GM12878 (cell line): ENCODE results near the gene P3H3. TPM values are rescaled to one million over a fixed set of nuclear protein-coding genes. Genes with fewer than 3 reads are reported as not detected.

Source experiments
- ATAC-seq: fragments of 200-7000 bp; cut with Tn5 transposase; 3 replicates; pipeline ENCODE4 v1.9.1; 2020; ENCODE audit warnings: mild to moderate bottlenecking, moderate library complexity
- BruUV-seq: library from RNA; stranded (reverse); fragments of 400-500 nt; replicated peaks from 2 replicates; lab custom pipeline; 2021; lab: Mats Ljungman, UMichigan
- CTCF ChIA-PET: fragments of 300-600 bp; sonication (Branson Sonifier 250); formaldehyde crosslinking; extraction: SDS; loops from one replicate; lab custom pipeline; 2021; ENCODE audit warnings: inconsistent platforms; lab: Yijun Ruan, JAX
- POLR2A ChIA-PET: fragments of 350-600 bp; formaldehyde crosslinking; extraction: SDS; loops from one replicate; lab custom pipeline; 2021; ENCODE audit warnings: inconsistent platforms; lab: Charles Lee
- RAD21 ChIA-PET: fragments of 300-600 bp; sonication (Branson Sonifier 250); formaldehyde crosslinking; loops from one replicate; lab custom pipeline; 2023; ENCODE audit warnings: antibody characterized with exemption; ENCODE audit not compliant: unreplicated experiment; lab: Charles Lee
- SMC1A ChIA-PET: fragments of 300-600 bp; sonication (Branson Sonifier 250); formaldehyde crosslinking; loops from one replicate; lab custom pipeline; 2023; ENCODE audit not compliant: unreplicated experiment, uncharacterized antibody; lab: Charles Lee
- DNase-seq: peaks from one replicate; pipeline ENCODE4 v3.0.0-alpha.2; 2011; ENCODE audit warnings: low read depth, low spot score
- FAIRE-seq: peaks from 3 replicates; lab custom pipeline; 2011; peaks lifted over from hg19 to GRCh38; lab: Jason Lieb, UNC
- H2AFZ ChIP-seq: 2 replicates; pipeline ENCODE4 v1.6.0; 2011; ENCODE audit warnings: low read depth, low read length, control low read depth; ENCODE audit not compliant: control insufficient read depth
- H3K27ac ChIP-seq: 2 replicates; pipeline ENCODE4 v1.5.1; 2011; ENCODE audit warnings: control low read depth; ENCODE audit not compliant: control insufficient read depth, insufficient read depth
- H3K27me3 ChIP-seq, 2 experiments: replicated peaks in 1 of 2; 2 replicates each; pipeline versions ENCODE4 v1.6.0 to v1.6.1; 2011; ENCODE audit warnings: low read length in 1 of 2; ENCODE audit not compliant: control insufficient read depth in 2 of 2, insufficient read depth in 2 of 2
- H3K36me3 ChIP-seq, 2 experiments: 2 replicates each; pipeline ENCODE4 v1.5.1; 2011; ENCODE audit warnings: low read length in 1 of 2; ENCODE audit not compliant: control insufficient read depth in 2 of 2, insufficient read depth in 2 of 2
- H3K4me1 ChIP-seq: 2 replicates; pipeline ENCODE4 v1.6.1; 2011; ENCODE audit warnings: mild to moderate bottlenecking, low read length, moderate library complexity, mixed read lengths; ENCODE audit not compliant: control insufficient read depth, insufficient read depth
- H3K4me2 ChIP-seq: 2 replicates; pipeline ENCODE4 v1.6.0; 2011; ENCODE audit warnings: control low read depth; ENCODE audit not compliant: control insufficient read depth, insufficient read depth
- H3K4me3 ChIP-seq: fragments of 200-600 bp; sonication (generic); 2 replicates; pipeline ENCODE4 v1.5.1; 2016
- H3K79me2 ChIP-seq: 2 replicates; pipeline ENCODE4 v1.6.0; 2011; ENCODE audit warnings: low read length; ENCODE audit not compliant: control insufficient read depth, insufficient read depth
- H3K9ac ChIP-seq: 2 replicates; pipeline ENCODE4 v1.8.0; 2011; ENCODE audit warnings: low read length, control low read depth, mixed read lengths; ENCODE audit not compliant: control insufficient read depth, insufficient read depth
- H3K9me3 ChIP-seq: replicated peaks from 3 replicates; pipeline ENCODE4 v1.5.1; 2011; ENCODE audit warnings: mild to moderate bottlenecking, low read length; ENCODE audit not compliant: control insufficient read depth, insufficient read depth
- H4K20me1 ChIP-seq: 2 replicates; pipeline ENCODE4 v1.6.0; 2011; ENCODE audit not compliant: control insufficient read depth, insufficient read depth
- CEBPB ChIP-seq, 2 experiments: fragments of 150-350 bp in 1 of 2; IDR thresholded peaks; 2 replicates each; pipeline ENCODE4 v1.6.1; 2012 to 2014; ENCODE audit warnings: low read depth in 2 of 2, low read length in 2 of 2, borderline replicate concordance in 1 of 2, inconsistent platforms in 1 of 2
- DPF2 ChIP-seq: fragments of 450-650 bp; IDR thresholded peaks from 2 replicates; pipeline ENCODE4 v1.6.1; 2017; ENCODE audit warnings: mild to moderate bottlenecking
- FOXK2 ChIP-seq: fragments of 450-650 bp; IDR thresholded peaks from 2 replicates; pipeline ENCODE4 v1.6.1; 2017; ENCODE audit warnings: mild to moderate bottlenecking, moderate library complexity
- HDAC2 ChIP-seq: fragments of 200-600 bp; sonication (generic); IDR thresholded peaks from 2 replicates; pipeline ENCODE4 v1.6.1; 2017
- IRF5 ChIP-seq: fragments of 450-650 bp; IDR thresholded peaks from 2 replicates; pipeline ENCODE4 v1.6.1; 2017; ENCODE audit warnings: borderline replicate concordance
- JUNB ChIP-seq: IDR thresholded peaks from 2 replicates; pipeline ENCODE4 v1.6.1; 2016; ENCODE audit warnings: antibody characterized with exemption, mild to moderate bottlenecking
- MAX ChIP-seq: IDR thresholded peaks from 2 replicates; pipeline ENCODE4 v1.6.1; 2012; ENCODE audit warnings: low read depth, low read length, improper control_type of control experiment
- MEF2A ChIP-seq: IDR thresholded peaks from 2 replicates; pipeline ENCODE4 v1.6.1; 2011; ENCODE audit warnings: low read depth, mild to moderate bottlenecking, low read length, moderate library complexity; ENCODE audit not compliant: insufficient read depth
- MLLT1 ChIP-seq: fragments of 450-650 bp; IDR thresholded peaks from 2 replicates; pipeline ENCODE4 v1.6.1; 2016; ENCODE audit warnings: mild to moderate bottlenecking
- MYC ChIP-seq: IDR thresholded peaks from 2 replicates; pipeline ENCODE4 v1.6.1; 2011; ENCODE audit warnings: mild to moderate bottlenecking, low read length, moderate library complexity, inconsistent platforms; ENCODE audit not compliant: insufficient read depth, insufficient replicate concordance, insufficient read length, severe bottlenecking
- NFYB ChIP-seq: IDR thresholded peaks from 2 replicates; pipeline ENCODE4 v1.6.1; 2011; ENCODE audit warnings: low read depth, mild to moderate bottlenecking, low read length, improper control_type of control experiment, moderate library complexity; ENCODE audit not compliant: insufficient read depth
- POLR2AphosphoS2 ChIP-seq: IDR thresholded peaks from 2 replicates; pipeline ENCODE4 v1.6.1; 2011; ENCODE audit warnings: low read depth, mild to moderate bottlenecking, low read length, improper control_type of control experiment, moderate library complexity
- RBBP5 ChIP-seq: fragments of 200-600 bp; sonication (generic); conservative IDR thresholded peaks from 2 replicates; pipeline ENCODE4 v1.6.1; 2016
- SMARCA5 ChIP-seq: fragments of 450-650 bp; IDR thresholded peaks from 2 replicates; pipeline ENCODE4 v1.6.1; 2017; ENCODE audit warnings: mild to moderate bottlenecking
- SMC3 ChIP-seq: IDR thresholded peaks from 2 replicates; pipeline ENCODE4 v1.6.1; 2011; ENCODE audit warnings: low read length, improper control_type of control experiment, borderline replicate concordance
- SRF ChIP-seq, 2 experiments: IDR thresholded peaks; 2 replicates each; pipeline ENCODE4 v1.6.1; 2011; ENCODE audit warnings: low read depth in 2 of 2, low read length in 2 of 2, mild to moderate bottlenecking in 1 of 2, moderate library complexity in 1 of 2
- YY1 ChIP-seq: IDR thresholded peaks from 2 replicates; pipeline ENCODE4 v1.6.1; 2011; ENCODE audit warnings: low read depth, mild to moderate bottlenecking, low read length
- ZNF207 ChIP-seq: fragments of 450-650 bp; IDR thresholded peaks from 2 replicates; pipeline ENCODE4 v1.6.1; 2014; ENCODE audit warnings: antibody characterized with exemption, mild to moderate bottlenecking, borderline replicate concordance
- ZNF217 ChIP-seq: fragments of 450-650 bp; IDR thresholded peaks from 2 replicates; pipeline ENCODE4 v1.6.1; 2017; ENCODE audit warnings: antibody characterized with exemption, mild to moderate bottlenecking
- ZNF384 ChIP-seq: IDR thresholded peaks from 2 replicates; pipeline ENCODE4 v1.6.1; 2012; ENCODE audit warnings: low read depth, mild to moderate bottlenecking, low read length, improper control_type of control experiment, borderline replicate concordance
- WGBS: methylation state at CpG from one replicate; pipeline ENCODE4 v1.1.6; 2016; ENCODE audit warnings: low lambda C conversion rate; ENCODE audit not compliant: insufficient replicate concordance, insufficient coverage; ENCODE audit errors: missing lambda C conversion rate; 5-methylcytosine and 5-hydroxymethylcytosine counted together
- in situ Hi-C: fragments of 300-500 bp; cut with MboI; formaldehyde crosslinking; loops from 9 replicates; pipeline ENCODE4 v1.14.3; 2018; ENCODE audit warnings: mixed read lengths
- intact Hi-C: fragments of 100-400 bp; cut with micrococcal nuclease; formaldehyde crosslinking; loops from one replicate; pipeline ENCODE4 v1.14.2; 2022; ENCODE audit not compliant: unreplicated experiment
- polyA plus RNA-seq, 11 experiments: library from polyadenylated mRNA; depleted of rRNA in 4 of 11; unstranded in 6 of 11; stranded (reverse) in 5 of 11; fragments of >200 nt; fragmentation: Nextera tagmentation in 4 of 11; fragmentation: Illumina TruSeq in 1 of 11; extraction: Ambion mirVana in 4 of 11; extraction: Trizol in 1 of 11; gene quantifications; 1 replicate in 1 of 11; 2 replicates in 10 of 11; pipeline versions ENCODE4 v1.2.1 to v1.2.3, GENCODE V29; 2011 to 2016; ENCODE audit warnings: inconsistent platforms in 2 of 11, missing spikeins in 2 of 11, low read depth in 1 of 11
- total RNA-seq, 4 experiments: library from RNA; depleted of rRNA in 3 of 4; stranded (reverse); fragments of >200 nt in 3 of 4; fragmentation: Illumina TruSeq in 1 of 4; extraction: Trizol in 1 of 4; gene quantifications; 2 replicates each; pipeline versions ENCODE4 v1.2.1 to v1.2.3, GENCODE V29; 2013 to 2021

P3H3 gene
- total and polyA plus RNA-seq, 10 of the 15 experiments (the other 5 are each of a cell fraction or from before 2014, with no cell fraction given): 0.03 to 0.21 (median 0.05) TPM; not detected in 7

GRCh38 chr12:6818222-6818621, 10.0 kb upstream of the P3H3 start:
- no peak overlapping the region for H3K27ac ChIP-seq
- H3K36me3 ChIP-seq: no peaks in the 10 kb centered on the region
- ChIA-PET POLR2A (interaction anchor here (0.6 kb wide), 1 partner anchor 11 kb away, joined by 4 read pairs; no protein-coding TSS in a partner anchor), CTCF (interaction anchor here (1.0 to 1.1 kb wide), 2 partner anchors 17 to 65 kb away, joined by 3 to 5 read pairs; partner anchors contain the start of gene MLF2), RAD21 (no interaction called here), SMC1A (no interaction called here)
- H3K9ac ChIP-seq: no peak overlapping the region
- ATAC-seq: no peak
- peaks cover 5 to 14% of the 10 kb centered on the region in 2 experiments for H3K27me3 ChIP-seq
- no peak for TF ChIP-seq SMARCA5
- TF ChIP-seq MLLT1: no peak
- no peak for TF ChIP-seq ZNF207
- no peak for TF ChIP-seq MEF2A
- TF ChIP-seq YY1: no peak
- no peak for TF ChIP-seq ZNF217
- TF ChIP-seq HDAC2: no peak
- TF ChIP-seq NFYB: no peak
- TF ChIP-seq FOXK2: no peak
- TF ChIP-seq DPF2: no peak
- TF ChIP-seq ZNF384: no peak
- TF ChIP-seq CEBPB (IDR thresholded peaks at IDR 0.05; ENCODE audit: borderline replicate concordance in 1 of 2, low read depth in 2 of 2, low read length in 2 of 2): no peak
- no peak for TF ChIP-seq SRF (IDR thresholded peaks at IDR 0.05; ENCODE audit: low read depth in 2 of 2, low read length in 2 of 2)
- no peak for TF ChIP-seq POLR2AphosphoS2
- TF ChIP-seq RBBP5: no peak
- TF ChIP-seq MYC: no peak
- no peak for TF ChIP-seq JUNB
- no peak for TF ChIP-seq IRF5
- TF ChIP-seq MAX: no peak
- TF ChIP-seq SMC3: no peak
- DNase-seq: no peak
- no peak for FAIRE-seq
- no peaks in the 10 kb centered on the region for H4K20me1 ChIP-seq
- intact Hi-C loops (no loop called here), in situ Hi-C loops (no loop called here)
- no peaks in the 10 kb centered on the region for H3K9me3 ChIP-seq
- no peaks in the 10 kb centered on the region for H3K79me2 ChIP-seq
- H3K4me1 ChIP-seq: no peaks in the 10 kb centered on the region; the same call in 1 of the 2 replicates
- no TSS peak for BruUV-seq
- H3K4me3 ChIP-seq: no peak overlapping the region
- no peak overlapping the region for H3K4me2 ChIP-seq
- H2AFZ ChIP-seq: no peak overlapping the region
- WGBS: 63% methylated on average over 10 of the region's 10 CpGs
